DMS53 treated with DMSO at 0.1 percent for 48 hours (cell line): ENCODE results near the gene CCDC73.
"Not testable (repeated sequence)": the region's sequence is repeated elsewhere in the genome, so short reads cannot be mapped to it uniquely, and the experiment has no call there.

Source experiments
- DNase-seq: peaks from one replicate; lab custom pipeline; 2025; ENCODE audit not compliant: unreplicated experiment; lab: John Stamatoyannopoulos, UW

CCDC73 gene

GRCh38 chr11:32597921-32598320 is 196.5 kb downstream of the CCDC73 start:
- no peak for DNase-seq

- DNase-seq = not testable (repeated sequence)
Measured at GRCh38 chr11:32596114-32596513, 198.3 kb downstream of the CCDC73 start.

DNA sequence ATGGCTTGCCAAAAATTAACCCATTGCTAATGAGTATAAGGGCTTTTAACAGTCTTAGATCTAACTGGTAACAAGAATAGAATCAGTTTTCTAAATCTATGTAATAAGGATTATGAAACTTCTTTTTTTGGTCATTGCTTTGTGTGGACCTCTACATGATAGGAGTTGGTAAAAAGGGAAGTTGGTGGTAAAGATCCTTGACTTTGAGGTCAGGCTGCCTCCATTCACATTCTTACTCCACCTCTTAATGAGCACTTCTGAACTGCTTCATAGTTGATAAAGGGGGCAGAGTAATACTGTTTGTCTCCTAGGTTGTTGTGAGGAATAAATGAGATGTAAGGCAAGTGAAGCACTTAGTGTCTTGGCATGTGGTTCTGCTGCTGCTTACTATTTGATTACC is 200.2 kb downstream of the CCDC73 start:
- DNase-seq = no peak

- no peak for DNase-seq
Measured at GRCh38 chr11:32586576-32587190, 207.8 kb downstream of the CCDC73 start.

GRCh38 chr11:32584921-32585320 is 209.5 kb downstream of the CCDC73 start:
- DNase-seq = no peak

DNA sequence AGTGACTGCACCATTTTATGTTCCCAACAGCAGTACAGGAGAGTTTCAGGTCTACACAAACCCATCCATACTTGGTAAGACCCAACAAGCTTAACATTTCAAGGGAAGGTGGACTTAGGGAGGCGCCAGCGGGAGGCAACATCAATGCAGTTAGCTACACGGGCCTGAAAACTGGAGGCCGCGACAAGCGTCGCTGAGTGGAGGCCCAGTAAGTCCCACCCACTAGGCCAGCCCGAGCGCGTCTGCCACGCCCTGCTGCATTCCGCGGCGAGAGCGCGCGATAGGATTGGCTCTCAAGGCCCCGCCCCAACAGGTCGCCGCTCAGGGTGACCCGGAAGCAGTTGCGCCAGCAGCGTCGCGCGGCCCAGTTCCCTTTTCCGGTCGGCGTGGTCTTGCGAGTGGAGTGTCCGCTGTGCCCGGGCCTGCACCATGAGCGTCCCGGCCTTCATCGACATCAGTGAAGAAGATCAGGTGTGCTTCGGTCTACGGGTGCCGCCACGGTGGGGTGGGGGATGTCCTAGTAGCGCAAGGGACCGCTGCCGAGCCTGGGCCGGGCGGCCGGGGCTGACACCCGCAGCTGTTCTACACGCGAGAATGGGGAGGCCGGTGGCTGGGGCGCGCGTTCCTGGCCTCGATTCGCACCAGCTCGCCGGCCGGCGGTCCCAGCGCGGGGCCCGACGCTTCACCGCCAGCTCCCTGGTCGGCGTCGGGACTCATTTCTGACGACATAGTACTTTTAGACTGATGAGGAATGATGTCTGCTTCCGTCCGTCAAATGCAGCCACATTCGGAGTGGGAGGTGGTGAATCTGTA is 210.8 kb downstream of the CCDC73 start, which contains the start of gene EIF3M:
Gene EIF3M (plus strand): TSS at position 373 of the 813 bp plus-strand sequence. CDS start 57 bp downstream, at position 430.
- DNase-seq = peak; percentile 85

DNA sequence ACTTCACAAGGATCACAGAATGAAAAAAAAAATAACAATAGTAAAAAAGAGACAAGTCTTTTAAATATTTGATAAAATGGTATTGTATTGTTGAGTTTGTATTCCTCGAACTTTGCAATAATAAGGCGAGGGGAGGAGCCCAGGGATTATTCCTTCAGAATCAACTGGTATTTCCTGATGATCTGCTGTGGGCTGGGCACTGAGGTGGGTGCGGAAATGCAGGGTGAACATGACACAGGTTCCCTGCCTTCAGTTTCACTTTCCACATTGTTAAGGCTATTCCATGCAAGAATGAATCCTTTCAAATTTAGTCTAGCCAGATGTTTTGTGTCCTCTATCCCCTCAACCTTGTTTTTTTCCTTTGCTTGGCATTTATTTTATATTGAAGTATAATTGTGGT is 212.9 kb downstream of the CCDC73 start:
- no peak for DNase-seq

- DNase-seq = no peak
Measured at GRCh38 chr11:32580967-32581366, 213.5 kb downstream of the CCDC73 start.

GRCh38 chr11:32576456-32576855 is 218.0 kb downstream of the CCDC73 start:
- no peak for DNase-seq

GRCh38 chr11:32575070-32575469 is 219.4 kb downstream of the CCDC73 start:
- no peak for DNase-seq

DNA sequence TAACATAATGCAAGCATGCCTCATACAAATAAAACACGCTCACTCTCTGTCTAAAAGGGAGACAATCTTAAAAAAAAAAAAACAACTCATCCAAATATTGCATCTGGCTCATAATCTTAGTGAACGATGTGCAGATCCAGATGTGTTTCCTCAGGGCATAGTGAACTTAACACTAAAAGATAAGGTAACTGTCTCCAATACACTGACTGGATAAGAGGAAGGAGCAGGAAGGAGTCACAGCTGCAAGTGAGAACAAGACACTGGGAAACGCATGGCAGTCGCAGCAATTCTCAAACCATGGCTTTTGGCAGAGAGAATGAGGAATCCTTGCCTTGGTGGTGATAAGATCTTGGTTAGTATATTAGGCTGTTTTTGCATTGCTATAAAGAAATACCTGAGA is 220.0 kb downstream of the CCDC73 start:
- DNase-seq = no peak

DNA sequence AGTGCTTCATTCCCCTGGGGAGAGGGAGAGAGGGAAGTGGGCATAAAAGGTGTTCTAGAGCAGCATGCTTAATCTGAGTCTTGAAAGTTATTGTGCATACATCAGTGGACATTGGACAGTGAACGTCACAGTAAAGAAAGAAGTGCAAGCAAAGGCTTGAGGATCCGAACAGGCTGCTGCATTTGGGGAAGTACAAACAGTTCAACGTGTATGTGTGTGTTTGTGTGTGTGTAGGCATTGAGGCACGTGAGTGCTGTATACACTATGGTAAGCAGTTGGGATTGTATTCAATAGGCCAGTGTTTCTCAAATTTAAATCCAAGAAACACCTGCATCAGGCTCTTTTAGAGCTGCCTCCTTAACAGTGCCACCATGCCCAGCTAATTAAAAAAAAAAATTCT is 221.2 kb downstream of the CCDC73 start:
- no peak for DNase-seq

DNA sequence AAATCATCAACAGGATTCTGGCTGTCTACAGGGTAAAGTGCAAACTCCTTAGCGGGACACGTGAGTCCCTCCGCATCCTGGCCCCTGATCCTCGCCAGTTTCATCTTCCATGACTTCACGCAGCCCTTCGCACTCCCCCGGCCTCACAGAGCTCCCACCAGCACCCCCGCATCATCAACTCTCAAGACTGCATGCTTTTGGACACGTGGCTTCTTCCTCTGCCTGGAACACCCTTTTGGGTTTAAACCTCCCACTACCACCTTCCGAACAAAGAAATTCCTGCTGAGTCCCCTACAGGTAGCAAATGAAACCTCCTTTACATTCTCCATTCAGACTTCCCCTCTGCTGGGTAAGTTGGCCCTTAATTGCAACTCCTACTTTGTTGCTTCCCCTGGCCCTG is 223.4 kb downstream of the CCDC73 start:
- no peak for DNase-seq

GRCh38 chr11:32569313-32569881 is 225.1 kb downstream of the CCDC73 start:
- DNase-seq = no peak

GRCh38 chr11:32567154-32567553 is 227.3 kb downstream of the CCDC73 start:
- no peak for DNase-seq

DNA sequence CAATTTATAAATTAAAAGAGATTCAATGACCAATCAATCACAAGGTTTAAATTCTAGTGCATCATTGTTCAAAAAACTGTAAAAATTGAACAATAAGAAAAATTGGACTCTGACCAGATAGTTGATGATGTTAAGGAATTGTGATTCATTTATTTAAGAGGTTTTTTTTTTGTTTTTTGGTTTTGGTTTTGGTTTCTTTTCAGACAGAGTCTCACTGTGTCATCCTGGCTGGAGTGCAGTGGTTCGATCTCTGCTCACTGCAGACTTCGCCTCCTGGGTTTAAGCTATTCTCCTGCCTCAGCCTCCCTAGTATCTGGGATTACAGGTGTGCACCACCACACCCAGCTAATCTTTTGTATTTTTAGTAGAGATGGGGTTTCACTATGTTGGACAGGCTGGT is 227.9 kb downstream of the CCDC73 start:
- no peak for DNase-seq

DNA sequence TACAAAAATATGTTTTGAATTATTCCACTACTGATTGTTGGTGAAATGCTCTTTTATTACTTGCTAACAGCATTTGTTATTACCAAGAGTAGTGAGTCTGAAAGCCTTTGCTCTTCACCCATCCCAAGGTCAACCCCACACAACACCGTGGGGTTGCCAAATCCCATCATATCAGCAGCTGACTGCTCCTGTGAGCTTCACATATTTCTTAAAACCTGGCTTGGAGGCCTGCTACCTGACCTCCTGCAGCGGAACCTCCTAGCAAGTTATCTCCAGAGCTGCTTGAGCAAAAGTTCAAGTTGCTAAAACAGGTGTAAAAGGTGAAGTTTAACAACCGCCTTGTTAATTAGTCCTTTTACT is 230.9 kb downstream of the CCDC73 start:
- DNase-seq = no peak

DNA sequence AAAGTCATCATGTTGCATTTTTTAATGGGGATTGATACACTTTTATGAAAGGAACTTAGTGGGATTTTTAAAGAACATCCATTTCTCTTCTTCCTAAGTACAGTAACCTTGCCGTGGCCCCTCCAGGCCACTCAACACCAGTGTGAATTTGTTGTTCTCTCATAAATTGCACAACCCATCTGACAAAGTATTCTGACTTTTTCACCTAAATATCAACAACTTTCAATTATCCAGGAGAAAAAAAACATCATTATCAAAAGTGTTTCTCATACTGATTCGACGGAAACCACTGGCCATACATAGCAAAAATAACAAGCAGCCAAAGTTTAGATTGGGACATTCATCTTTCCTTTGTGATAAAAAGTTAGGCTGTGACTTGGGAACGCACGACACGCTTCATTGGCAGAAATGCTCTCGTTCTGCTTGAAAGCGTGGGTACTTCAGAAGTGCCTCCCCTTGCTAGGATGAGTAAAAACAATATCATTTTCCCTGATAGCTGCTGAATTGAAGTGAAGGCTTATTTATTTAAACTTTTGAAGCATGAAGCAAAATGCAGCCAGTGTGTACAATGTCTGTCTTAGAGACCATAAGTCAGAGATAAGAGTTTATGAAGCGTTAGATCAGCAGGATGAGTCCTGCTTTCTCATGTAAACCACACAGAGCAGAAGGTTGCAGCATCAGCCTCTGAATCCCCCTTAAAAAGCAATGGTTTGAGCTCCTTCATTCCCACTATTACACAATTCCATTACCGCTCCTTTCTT is 231.4 kb downstream of the CCDC73 start:
- DNase-seq = no peak

GRCh38 chr11:32561835-32562234 is 232.6 kb downstream of the CCDC73 start:
- no peak for DNase-seq

DNA sequence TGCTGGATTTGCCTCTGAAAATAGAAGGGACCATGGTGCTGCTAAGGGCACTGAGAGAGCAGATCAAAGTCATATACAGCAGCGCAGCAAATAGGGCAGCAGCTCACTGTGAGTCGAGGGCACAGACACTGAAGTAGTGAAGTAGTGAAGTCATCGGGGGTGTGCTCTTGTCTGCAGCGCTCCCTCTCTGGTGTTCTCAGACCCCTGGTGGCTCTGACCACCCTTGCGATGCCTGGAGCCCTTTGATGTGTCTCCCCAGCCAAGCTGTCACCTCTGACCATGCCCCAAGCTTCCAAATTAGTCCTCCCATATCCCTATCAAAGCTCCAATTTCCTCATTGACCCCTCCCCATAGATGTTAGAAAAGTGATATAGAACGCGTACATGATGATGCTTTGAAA is 238.6 kb downstream of the CCDC73 start:
- no peak for DNase-seq

- DNase-seq = no peak
Measured at GRCh38 chr11:32555091-32555490, 239.4 kb downstream of the CCDC73 start.
